Uterus (tissue), 4 donors: Measurements from ENCODE around the gene SLC25A21. TPM values are rescaled to one million over a fixed set of nuclear protein-coding genes. Genes with fewer than 3 reads are reported as not detected.
"Not testable (repeated sequence)": the region's sequence is repeated elsewhere in the genome, so short reads cannot be mapped to it uniquely, and the experiment has no call there.

Experiments used
- DNase-seq, 2 donors: peaks; one replicate each; pipeline ENCODE4 v3.0.0-alpha.2; 2019 to 2020
- H3K27ac ChIP-seq, 2 donors: fragments of 200-600 bp; sonication (generic); 1 replicate in 1 of 2; 2 replicates in 1 of 2; pipeline ENCODE4 v1.5.1; 2016 to 2018
- H3K27me3 ChIP-seq, 2 donors: fragments of 200-600 bp; sonication (generic); one replicate each; pipeline ENCODE4 v1.5.1; 2018 to 2019; ENCODE audit warnings: control low read depth in 1 of 2
- H3K36me3 ChIP-seq, 2 donors: fragments of 200-600 bp; sonication (generic); one replicate each; pipeline ENCODE4 v1.5.1; 2019; ENCODE audit warnings: control low read depth in 1 of 2
- H3K4me1 ChIP-seq, 2 donors: fragments of 200-600 bp; sonication (generic); one replicate each; pipeline ENCODE4 v1.5.1; 2018 to 2019; ENCODE audit warnings: control low read depth in 1 of 2
- H3K4me3 ChIP-seq, 2 donors: fragments of 200-600 bp; sonication (generic); 1 replicate in 1 of 2; 2 replicates in 1 of 2; pipeline ENCODE4 v1.5.1; 2018 to 2019; ENCODE audit warnings: mild to moderate bottlenecking in 1 of 2
- H3K9me3 ChIP-seq, 2 donors: fragments of 200-600 bp; sonication (generic); one replicate each; pipeline ENCODE4 v1.5.1; 2019; ENCODE audit warnings: control low read depth in 1 of 2
- POLR2A ChIP-seq, 2 donors: fragments of 450-650 bp; IDR thresholded peaks; one replicate each; pipeline ENCODE4 v1.6.1; 2016; ENCODE audit warnings: antibody characterized with exemption in 2 of 2, mild to moderate bottlenecking in 1 of 2, moderate library complexity in 1 of 2
- intact Hi-C: fragments of 100-400 bp; cut with DNase I; formaldehyde crosslinking; loops from one replicate; pipeline ENCODE4 v1.15.1; 2023; ENCODE audit warnings: low total_unique reads
- total RNA-seq, 4 donors: library from RNA; depleted of rRNA in 3 of 4; stranded (reverse); fragments of >200 nt in 3 of 4; gene quantifications; one replicate each; pipeline versions ENCODE4 v1.1.0 to v1.2.4, GENCODE V29; 2014 to 2023
- TF ChIP-seq, protein P1 (sequence below), 4 experiments: fragments of 200-600 bp in 2 of 4; fragments of 450-650 bp in 2 of 4; sonication (generic) in 2 of 4; IDR thresholded peaks; one replicate each; pipeline ENCODE4 v1.5.1; 2016 to 2019; ENCODE audit warnings: antibody characterized with exemption in 4 of 4, mild to moderate bottlenecking in 2 of 4, moderate library complexity in 1 of 4
- donor health status: DM: yes; HTN: yes; CAD: no.

The SLC25A21 gene
- total RNA-seq, 4 donors from 2014 or later: under 0.01 to 3.0 (median 2.0) TPM; not detected in 1

DNA sequence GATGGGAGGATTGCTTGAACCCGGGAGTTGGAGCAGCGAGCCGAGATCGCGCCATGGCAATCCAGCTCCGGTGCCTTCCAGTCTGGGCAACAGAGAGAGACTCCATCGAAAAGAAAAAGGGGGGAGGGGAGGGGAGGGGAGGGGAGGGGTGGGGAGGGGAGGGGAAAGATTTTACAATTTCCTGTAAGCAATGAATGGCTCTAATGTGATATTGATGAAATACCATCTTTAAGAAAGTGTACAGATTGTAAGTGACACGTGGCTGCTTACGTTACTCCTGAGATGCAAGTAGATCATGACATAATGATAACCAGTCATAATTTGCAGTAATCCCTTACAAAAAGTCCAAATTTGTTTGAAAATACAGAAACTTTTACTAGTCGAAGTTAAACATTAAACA lies 1.4 kb downstream of the SLC25A21 start:
- Histone ChIP-seq H3K9me3 (no peaks in the 10 kb centered on the region), H3K4me1 (no peaks in the 10 kb centered on the region), H3K36me3 (no peaks in the 10 kb centered on the region), H3K27me3 (no peaks in the 10 kb centered on the region), H3K4me3 (no peak overlapping the region), H3K27ac (no peak overlapping the region)
- TF ChIP-seq POLR2A (IDR thresholded peaks at IDR 0.05): no peak
- TF ChIP-seq, protein P1, sequence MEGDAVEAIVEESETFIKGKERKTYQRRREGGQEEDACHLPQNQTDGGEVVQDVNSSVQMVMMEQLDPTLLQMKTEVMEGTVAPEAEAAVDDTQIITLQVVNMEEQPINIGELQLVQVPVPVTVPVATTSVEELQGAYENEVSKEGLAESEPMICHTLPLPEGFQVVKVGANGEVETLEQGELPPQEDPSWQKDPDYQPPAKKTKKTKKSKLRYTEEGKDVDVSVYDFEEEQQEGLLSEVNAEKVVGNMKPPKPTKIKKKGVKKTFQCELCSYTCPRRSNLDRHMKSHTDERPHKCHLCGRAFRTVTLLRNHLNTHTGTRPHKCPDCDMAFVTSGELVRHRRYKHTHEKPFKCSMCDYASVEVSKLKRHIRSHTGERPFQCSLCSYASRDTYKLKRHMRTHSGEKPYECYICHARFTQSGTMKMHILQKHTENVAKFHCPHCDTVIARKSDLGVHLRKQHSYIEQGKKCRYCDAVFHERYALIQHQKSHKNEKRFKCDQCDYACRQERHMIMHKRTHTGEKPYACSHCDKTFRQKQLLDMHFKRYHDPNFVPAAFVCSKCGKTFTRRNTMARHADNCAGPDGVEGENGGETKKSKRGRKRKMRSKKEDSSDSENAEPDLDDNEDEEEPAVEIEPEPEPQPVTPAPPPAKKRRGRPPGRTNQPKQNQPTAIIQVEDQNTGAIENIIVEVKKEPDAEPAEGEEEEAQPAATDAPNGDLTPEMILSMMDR (IDR thresholded peaks at IDR 0.05): no peak
- no peak for DNase-seq
- intact Hi-C loops: no loop called here

DNA sequence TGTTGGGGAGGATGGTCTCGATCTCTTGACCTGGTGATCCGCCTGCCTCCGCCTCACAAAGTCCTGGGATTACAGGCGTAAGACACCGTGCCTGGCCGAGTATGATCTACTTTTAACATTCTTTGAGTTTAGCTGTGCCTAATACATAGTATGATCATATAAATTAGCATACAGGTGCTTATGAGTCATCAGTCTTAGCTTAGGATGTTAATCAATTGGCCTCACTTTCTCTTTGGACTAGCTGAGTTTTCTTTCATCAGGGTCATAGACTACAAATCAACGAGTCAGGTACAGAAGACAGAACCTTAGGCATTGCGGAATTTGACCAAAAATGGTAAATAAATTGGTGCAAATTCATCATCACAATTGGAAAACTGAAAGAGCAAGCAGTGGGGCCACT lies 2.2 kb downstream of the SLC25A21 start:
- Histone ChIP-seq H3K27ac (no peak overlapping the region), H3K36me3 (no peaks in the 10 kb centered on the region), H3K9me3 (no peaks in the 10 kb centered on the region), H3K27me3 (no peaks in the 10 kb centered on the region), H3K4me1 (no peaks in the 10 kb centered on the region), H3K4me3 (no peak overlapping the region)
- TF ChIP-seq POLR2A (IDR thresholded peaks at IDR 0.05): no peak
- DNase-seq: no peak
- intact Hi-C loops: no loop called here

DNA sequence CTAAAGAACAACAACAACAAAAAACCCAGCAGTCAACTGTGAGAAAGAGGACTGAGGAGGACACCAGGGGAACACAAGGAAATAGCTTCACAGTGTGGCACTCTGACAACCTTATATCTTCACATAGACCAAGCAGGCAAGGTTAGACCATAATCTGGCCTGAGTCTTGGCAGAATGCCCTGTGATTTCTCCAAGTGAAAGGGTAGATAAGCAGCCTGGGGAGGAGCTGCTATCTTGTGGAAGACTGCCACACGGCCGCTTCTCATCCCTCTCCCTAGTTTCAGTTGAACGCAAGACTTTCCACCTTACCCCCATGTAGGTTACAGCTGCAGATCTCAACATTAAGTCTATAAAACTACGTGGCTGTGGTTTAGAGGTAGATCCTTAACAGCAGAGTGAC lies 3.7 kb downstream of the SLC25A21 start:
- no peak for DNase-seq
- intact Hi-C loops: no loop called here
- no peaks in the 10 kb centered on the region for H3K4me1 ChIP-seq
- H3K4me3 ChIP-seq: no peak overlapping the region
- no peaks in the 10 kb centered on the region for H3K27me3 ChIP-seq
- H3K27ac ChIP-seq: no peak overlapping the region
- H3K36me3 ChIP-seq: no peaks in the 10 kb centered on the region
- no peak for TF ChIP-seq POLR2A (IDR thresholded peaks at IDR 0.05)
- TF ChIP-seq, protein P1 (IDR thresholded peaks at IDR 0.05): no peak
- H3K9me3 ChIP-seq: no peaks in the 10 kb centered on the region

DNA sequence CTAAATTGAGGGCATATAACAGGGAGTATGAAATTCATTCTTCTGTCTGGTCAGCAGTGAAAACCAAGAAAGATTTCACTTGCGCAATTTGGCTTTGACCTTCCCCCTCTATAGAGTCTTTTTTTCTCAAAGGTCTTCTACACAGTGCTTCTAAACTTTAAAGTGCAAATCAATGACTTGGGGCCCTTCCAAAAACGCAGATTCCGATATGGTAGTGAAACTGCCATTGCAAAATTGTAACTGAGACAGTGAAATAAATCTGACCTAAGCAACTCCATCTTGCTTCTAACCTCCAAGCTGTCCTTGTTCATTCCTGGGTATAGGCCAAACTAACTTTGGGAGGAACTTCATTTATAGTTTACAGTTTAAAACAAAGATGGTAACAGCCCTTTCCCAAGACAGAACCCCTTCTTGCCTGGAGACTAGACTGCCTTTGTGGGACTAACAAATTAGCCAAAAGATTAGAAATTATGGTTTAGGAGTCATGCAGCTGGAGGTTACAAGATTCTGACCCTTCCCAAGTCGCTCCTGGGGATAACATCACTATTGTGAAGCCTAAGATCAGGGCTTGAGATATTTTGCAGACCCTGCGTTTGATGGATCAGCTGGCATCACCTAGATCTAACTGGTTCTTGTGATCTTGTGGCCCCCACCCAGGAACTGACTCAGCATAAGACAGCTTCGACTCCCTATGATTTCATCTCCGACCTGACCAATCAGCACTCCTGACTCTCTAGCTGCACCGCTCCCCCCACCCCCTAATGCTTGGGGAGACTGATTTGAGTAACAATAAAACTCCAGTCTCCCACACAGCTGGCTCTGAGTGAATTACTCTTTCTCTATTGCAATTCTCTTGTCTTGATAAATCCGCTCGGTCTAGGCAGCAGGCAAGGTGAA lies 5.0 kb downstream of the SLC25A21 start:
- no peaks in the 10 kb centered on the region for H3K36me3 ChIP-seq
- intact Hi-C loops: no loop called here
- H3K27me3 ChIP-seq: no peaks in the 10 kb centered on the region
- TF ChIP-seq, protein P1 (IDR thresholded peaks at IDR 0.05): no peak
- no peak for TF ChIP-seq POLR2A (IDR thresholded peaks at IDR 0.05)
- H3K4me3 ChIP-seq: no peak overlapping the region
- no peaks in the 10 kb centered on the region for H3K9me3 ChIP-seq
- H3K27ac ChIP-seq: no peak overlapping the region
- H3K4me1 ChIP-seq: no peaks in the 10 kb centered on the region
- no peak for DNase-seq

DNA sequence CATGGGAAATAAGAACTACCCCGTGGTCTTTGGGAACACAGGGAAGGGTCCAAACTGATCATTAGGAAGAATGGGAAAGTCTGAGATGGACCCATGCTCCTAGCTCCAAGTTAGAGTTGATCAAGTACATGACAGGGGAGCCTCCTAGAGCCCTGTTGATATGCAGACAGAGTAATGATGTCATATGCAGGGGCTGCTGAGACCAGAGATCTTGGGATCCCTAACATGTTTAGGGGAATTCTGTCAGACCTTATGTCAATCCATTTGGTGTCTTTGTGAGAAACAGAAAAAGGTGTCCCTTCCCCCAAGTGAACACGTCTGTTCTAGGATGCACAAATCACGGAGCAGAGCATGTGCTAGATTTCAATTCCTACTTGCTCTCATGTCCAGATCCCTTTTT lies 6.6 kb downstream of the SLC25A21 start:
- H3K36me3 ChIP-seq: no peaks in the 10 kb centered on the region
- H3K27ac ChIP-seq: no peak overlapping the region
- no peak for TF ChIP-seq POLR2A (IDR thresholded peaks at IDR 0.05)
- TF ChIP-seq, protein P1 (IDR thresholded peaks at IDR 0.05): no peak
- no peak for DNase-seq
- H3K9me3 ChIP-seq: no peaks in the 10 kb centered on the region
- H3K27me3 ChIP-seq: no peaks in the 10 kb centered on the region
- intact Hi-C loops: no loop called here
- no peak overlapping the region for H3K4me3 ChIP-seq
- no peaks in the 10 kb centered on the region for H3K4me1 ChIP-seq

DNA sequence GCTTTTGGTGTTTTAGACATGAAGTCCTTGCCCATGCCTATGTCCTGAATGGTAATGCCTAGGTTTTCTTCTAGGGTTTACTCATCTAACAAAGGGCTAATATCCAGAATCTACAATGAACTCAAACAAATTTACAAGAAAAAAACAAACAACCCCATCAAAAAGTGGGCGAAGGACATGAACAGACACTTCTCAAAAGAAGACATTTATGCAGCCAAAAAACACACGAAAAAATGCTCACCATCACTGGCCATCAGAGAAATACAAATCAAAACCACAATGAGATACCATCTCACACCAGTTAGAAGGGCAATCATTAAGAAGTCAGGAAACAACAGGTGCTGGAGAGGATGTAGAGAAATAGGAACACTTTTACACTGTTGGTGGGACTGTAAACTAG lies 10.1 kb downstream of the SLC25A21 start:
- H3K4me3 ChIP-seq, intact Hi-C loops, H3K4me1 ChIP-seq, H3K27me3 ChIP-seq, DNase-seq, H3K27ac ChIP-seq, H3K36me3 ChIP-seq, H3K9me3 ChIP-seq: not testable (repeated sequence)
